ENCODE results near the gene NKD2.

The NKD2 gene

GRCh38 chr5:1030801-1031271, 22.2 kb downstream of the NKD2 start:
- no peak for DNase-seq (ENCODE audit: low read depth)

GRCh38 chr5:1031306-1031959, 22.8 kb downstream of the NKD2 start:
- no peak for DNase-seq (ENCODE audit: low read depth)

GRCh38 chr5:1032011-1032410, 23.4 kb downstream of the NKD2 start:
- DNase-seq (ENCODE audit: low read depth): no peak

GRCh38 chr5:1032551-1033027, 24.0 kb downstream of the NKD2 start:
- no peak for DNase-seq (ENCODE audit: low read depth)

GRCh38 chr5:1033178-1033577, 24.6 kb downstream of the NKD2 start:
- no peak for DNase-seq (ENCODE audit: low read depth)

- DNase-seq (ENCODE audit: low read depth): no peak
Observed at GRCh38 chr5:1033606-1034420, 25.2 kb downstream of the NKD2 start.

- no peak for DNase-seq (ENCODE audit: low read depth)
Observed at GRCh38 chr5:1034421-1034905, 25.9 kb downstream of the NKD2 start.

GRCh38 chr5:1034986-1035385, 26.4 kb downstream of the NKD2 start:
- no peak for DNase-seq (ENCODE audit: low read depth)

- DNase-seq (ENCODE audit: low read depth): no peak
Observed at GRCh38 chr5:1035421-1036405, 27.1 kb downstream of the NKD2 start.

- DNase-seq (ENCODE audit: low read depth): no peak
Observed at GRCh38 chr5:1036504-1037122, 28.0 kb downstream of the NKD2 start.

- no peak for DNase-seq (ENCODE audit: low read depth)
Observed at GRCh38 chr5:1037123-1037670, 28.6 kb downstream of the NKD2 start.

- no peak for DNase-seq (ENCODE audit: low read depth)
Observed at GRCh38 chr5:1037671-1038416, 29.2 kb downstream of the NKD2 start.

GRCh38 chr5:1038417-1039209, 30.0 kb downstream of the NKD2 start:
- no peak for DNase-seq (ENCODE audit: low read depth)

- no peak for DNase-seq (ENCODE audit: low read depth)
Observed at GRCh38 chr5:1039210-1039548, 30.6 kb downstream of the NKD2 start.

GRCh38 chr5:1039706-1040260, 31.2 kb downstream of the NKD2 start:
- DNase-seq (ENCODE audit: low read depth): no peak

GRCh38 chr5:1040571-1040970, 32.0 kb downstream of the NKD2 start:
- no peak for DNase-seq (ENCODE audit: low read depth)

- DNase-seq (ENCODE audit: low read depth): no peak
Observed at GRCh38 chr5:1041225-1042143, 32.9 kb downstream of the NKD2 start.

- DNase-seq (ENCODE audit: low read depth): no peak
Observed at GRCh38 chr5:1042626-1043025, 34.0 kb downstream of the NKD2 start.
